HG03135 (cell line): ENCODE results near the gene SAP25.
"Not testable (repeated sequence)": the region's sequence is repeated elsewhere in the genome, so short reads cannot be mapped to it uniquely, and the experiment has no call there.

Experiments
- ATAC-seq: cut with Tn5 transposase; IDR thresholded peaks from one replicate; pipeline ENCODE4 v1.9.1; 2021; ENCODE audit warnings: mild to moderate bottlenecking, moderate library complexity; ENCODE audit not compliant: unreplicated experiment

Gene SAP25

GRCh38 chr7:100577103-100577502 is 3.4 kb upstream of the SAP25 start:
- ATAC-seq: no peak

GRCh38 chr7:100576384-100576993 is 2.8 kb upstream of the SAP25 start:
- no peak for ATAC-seq

- no peak for ATAC-seq
Measured at GRCh38 chr7:100575746-100576383, 2.2 kb upstream of the SAP25 start.

- ATAC-seq: no peak
Measured at GRCh38 chr7:100575206-100575631, 1.5 kb upstream of the SAP25 start.

GRCh38 chr7:100574362-100575205 is 884 bp upstream of the SAP25 start:
- no peak for ATAC-seq

- no peak for ATAC-seq
Measured at GRCh38 chr7:100572949-100573675, 588 bp downstream of the SAP25 start.

- ATAC-seq: no peak
Measured at GRCh38 chr7:100572281-100572948, 1.3 kb downstream of the SAP25 start.

GRCh38 chr7:100571829-100572116 is 1.9 kb downstream of the SAP25 start:
- no peak for ATAC-seq

GRCh38 chr7:100570954-100571828 is 2.5 kb downstream of the SAP25 start:
- no peak for ATAC-seq

GRCh38 chr7:100568896-100569844 is 4.5 kb downstream of the SAP25 start:
- no peak for ATAC-seq

- no peak for ATAC-seq
Measured at GRCh38 chr7:100568176-100568895, 5.4 kb downstream of the SAP25 start.

GRCh38 chr7:100567751-100568175 is 5.9 kb downstream of the SAP25 start:
- ATAC-seq: no peak

- no peak for ATAC-seq
Measured at GRCh38 chr7:100567031-100567730, 6.5 kb downstream of the SAP25 start.

GRCh38 chr7:100566018-100566531 is 7.6 kb downstream of the SAP25 start:
- no peak for ATAC-seq

GRCh38 chr7:100565133-100565571 is 8.5 kb downstream of the SAP25 start:
- no peak for ATAC-seq

GRCh38 chr7:100564405-100564804 is 9.3 kb downstream of the SAP25 start:
- ATAC-seq: not testable (repeated sequence)

- ATAC-seq: no peak
Measured at GRCh38 chr7:100563809-100564400, 9.8 kb downstream of the SAP25 start.
